CD4-positive, CD25-positive, alpha-beta regulatory T cell (primary cell): ENCODE measurements around the gene FAM13C. TPM values are rescaled to one million over a fixed set of nuclear protein-coding genes. Genes with fewer than 3 reads are reported as not detected.

Experiments
- ATAC-seq, 2 donors: fragments of 150-1000 bp; cut with Tn5 transposase; one replicate each; pipeline ENCODE4 v1.10.0; 2021; ENCODE audit warnings: low read depth in 2 of 2, moderate number of reproducible peaks in 2 of 2, moderate library complexity in 1 of 2
- DNase-seq, 3 donors: peaks; one replicate each; pipeline versions ENCODE4 v3.0.0 to v3.0.0-alpha.2; 2012 to 2022; ENCODE audit warnings: mixed read lengths in 1 of 3
- H3K27ac ChIP-seq: one replicate; pipeline ENCODE4 v1.7.0; 2013; ENCODE audit warnings: mild to moderate bottlenecking, low read length; ENCODE audit not compliant: insufficient read depth, poor library complexity, severe bottlenecking
- H3K27me3 ChIP-seq: one replicate; pipeline ENCODE4 v1.7.0; 2013; ENCODE audit warnings: low read length; ENCODE audit not compliant: control insufficient read depth, insufficient read depth
- H3K36me3 ChIP-seq: one replicate; pipeline ENCODE4 v1.7.0; 2013; ENCODE audit warnings: mild to moderate bottlenecking, low read length, moderate library complexity; ENCODE audit not compliant: control insufficient read depth, insufficient read depth
- H3K4me1 ChIP-seq: 2 replicates; pipeline ENCODE4 v1.7.0; 2013; ENCODE audit warnings: mild to moderate bottlenecking, low read length; ENCODE audit not compliant: insufficient read depth, control insufficient read depth, poor library complexity, severe bottlenecking
- H3K4me3 ChIP-seq: one replicate; pipeline ENCODE4 v1.7.0; 2013; ENCODE audit warnings: low read depth, mild to moderate bottlenecking, low read length, moderate library complexity
- H3K9me3 ChIP-seq, 2 experiments: 1 replicate in 1 of 2; 2 replicates in 1 of 2; pipeline ENCODE4 v1.7.0; 2013; ENCODE audit warnings: low read length in 2 of 2, mild to moderate bottlenecking in 1 of 2, moderate library complexity in 1 of 2; ENCODE audit not compliant: control insufficient read depth in 2 of 2
- H3K27ac Mint-ChIP-seq, 3 donors: one replicate each; pipeline ENCODE4 v1.8.0; 2020 to 2022; ENCODE audit warnings: mild to moderate bottlenecking in 3 of 3, mixed read lengths in 3 of 3, moderate library complexity in 2 of 3
- H3K27me3 Mint-ChIP-seq: one replicate; pipeline ENCODE4 v1.8.0; 2022; ENCODE audit warnings: mild to moderate bottlenecking, mixed read lengths
- H3K36me3 Mint-ChIP-seq: one replicate; pipeline ENCODE4 v1.8.0; 2020; ENCODE audit warnings: mixed read lengths
- H3K4me1 Mint-ChIP-seq, 4 donors: one replicate each; pipeline ENCODE4 v1.8.0; 2020 to 2022; ENCODE audit warnings: mixed read lengths in 4 of 4, mild to moderate bottlenecking in 1 of 4
- H3K4me3 Mint-ChIP-seq, 4 donors: one replicate each; pipeline ENCODE4 v1.8.0; 2020 to 2022; ENCODE audit warnings: mild to moderate bottlenecking in 4 of 4, mixed read lengths in 4 of 4, moderate library complexity in 3 of 4
- H3K9me3 Mint-ChIP-seq, 7 donors: one replicate each; pipeline ENCODE4 v1.8.0; 2020 to 2022; ENCODE audit warnings: mixed read lengths in 7 of 7, mild to moderate bottlenecking in 3 of 7, moderate library complexity in 2 of 7
- polyA plus RNA-seq, 4 donors: library from polyadenylated mRNA; unstranded; fragments of 300-500 nt; fragmentation: Illumina TruSeq; gene quantifications; one replicate each; pipeline ENCODE4 v1.2.3, GENCODE V29; 2021
- total RNA-seq: library from RNA; stranded (reverse); gene quantifications from one replicate; pipeline ENCODE4 v1.2.3, GENCODE V29; 2022

The FAM13C gene
- total and polyA plus RNA-seq, 5 donors from 2014 or later, result not detected

DNA sequence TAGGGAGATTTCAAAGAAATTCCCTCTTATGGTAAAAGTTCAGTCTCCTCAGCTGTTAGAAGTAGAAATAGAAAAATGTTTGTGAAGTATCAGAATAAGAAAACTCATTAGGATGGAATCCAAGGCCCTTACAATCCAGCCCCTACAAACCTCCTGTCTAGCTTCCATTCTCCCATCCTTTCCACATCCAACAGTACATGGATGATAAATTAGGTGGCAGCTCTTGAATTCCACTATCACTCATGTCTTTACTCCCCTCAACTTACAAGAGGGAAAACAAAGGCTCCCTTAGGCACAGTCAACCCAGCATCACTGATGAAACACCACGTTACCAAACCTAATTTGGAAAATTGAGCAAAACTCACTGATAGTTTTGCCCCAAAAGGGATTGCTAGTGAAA lies 23.0 kb downstream of the FAM13C start:
- no peaks in the 10 kb centered on the region for H3K27me3 ChIP-seq
- no peaks in the 10 kb centered on the region for H3K4me1 ChIP-seq
- ATAC-seq (no peak), DNase-seq (no peak)
- H3K27me3 Mint-ChIP-seq, result no peaks in the 10 kb centered on the region
- H3K4me3 Mint-ChIP-seq, result no peak overlapping the region
- no peaks in the 10 kb centered on the region for H3K36me3 Mint-ChIP-seq
- no peaks in the 10 kb centered on the region for H3K9me3 ChIP-seq
- no peak overlapping the region for H3K27ac ChIP-seq
- H3K4me3 ChIP-seq, result no peak overlapping the region
- no peaks in the 10 kb centered on the region for H3K36me3 ChIP-seq
- H3K4me1 Mint-ChIP-seq, result no peaks in the 10 kb centered on the region
- peaks cover 0 to 10% (median 2%) of the 10 kb centered on the region in 7 donors for H3K9me3 Mint-ChIP-seq
- H3K27ac Mint-ChIP-seq, result no peak overlapping the region

DNA sequence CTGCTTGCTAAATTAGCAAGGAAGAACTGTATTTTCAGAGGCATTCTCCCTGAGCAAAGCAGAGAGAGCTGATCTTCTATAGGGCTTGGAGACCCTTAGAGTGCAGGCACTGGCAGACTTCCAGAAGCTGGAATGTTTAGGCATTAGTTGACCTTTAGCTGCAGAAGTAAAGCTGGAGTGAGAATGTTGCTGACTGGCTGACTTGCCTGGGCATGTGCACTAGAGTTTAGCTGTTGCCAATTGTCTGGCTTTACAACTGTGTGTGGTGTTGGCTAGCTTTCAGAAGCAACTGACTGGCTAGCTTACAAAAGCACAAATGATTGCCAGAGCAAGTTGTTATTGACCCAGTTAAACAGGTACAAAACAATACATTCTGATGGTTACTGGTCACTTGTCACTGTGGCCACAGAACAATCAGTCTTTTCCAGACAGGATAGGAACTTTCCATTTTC lies 25.1 kb downstream of the FAM13C start:
- Mint-ChIP-seq H3K36me3 (no peaks in the 10 kb centered on the region), H3K4me3 (no peak overlapping the region), H3K27me3 (no peaks in the 10 kb centered on the region), H3K4me1 (no peaks in the 10 kb centered on the region), H3K27ac (no peak overlapping the region), H3K9me3 (peaks cover 0 to 8% (median 0%) of the 10 kb centered on the region in 7 donors)
- ATAC-seq (no peak), DNase-seq (no peak)
- H3K36me3 ChIP-seq, result no peaks in the 10 kb centered on the region
- no peaks in the 10 kb centered on the region for H3K27me3 ChIP-seq
- no peaks in the 10 kb centered on the region for H3K9me3 ChIP-seq
- H3K4me1 ChIP-seq, result no peaks in the 10 kb centered on the region
- no peak overlapping the region for H3K27ac ChIP-seq
- H3K4me3 ChIP-seq, result no peak overlapping the region

DNA sequence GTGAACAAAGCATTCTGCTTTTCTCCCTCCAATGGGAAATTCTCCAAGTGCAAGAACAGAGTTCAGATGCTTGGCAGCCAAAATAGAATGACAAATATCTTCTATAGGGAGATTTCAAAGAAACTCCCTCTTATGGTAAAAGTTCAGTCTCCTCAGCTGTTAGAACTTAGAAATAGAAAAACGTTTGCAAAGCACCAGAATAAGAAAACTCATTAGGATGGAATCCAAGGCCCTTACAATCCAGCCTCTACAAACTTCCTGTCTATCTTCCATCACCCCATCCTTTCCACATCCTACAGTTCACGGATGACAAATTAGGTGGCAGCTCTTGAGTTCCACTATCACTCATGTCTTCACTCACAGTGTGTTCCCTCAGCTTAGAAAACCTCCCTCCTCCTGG lies 25.7 kb downstream of the FAM13C start:
- no peaks in the 10 kb centered on the region for H3K36me3 Mint-ChIP-seq

DNA sequence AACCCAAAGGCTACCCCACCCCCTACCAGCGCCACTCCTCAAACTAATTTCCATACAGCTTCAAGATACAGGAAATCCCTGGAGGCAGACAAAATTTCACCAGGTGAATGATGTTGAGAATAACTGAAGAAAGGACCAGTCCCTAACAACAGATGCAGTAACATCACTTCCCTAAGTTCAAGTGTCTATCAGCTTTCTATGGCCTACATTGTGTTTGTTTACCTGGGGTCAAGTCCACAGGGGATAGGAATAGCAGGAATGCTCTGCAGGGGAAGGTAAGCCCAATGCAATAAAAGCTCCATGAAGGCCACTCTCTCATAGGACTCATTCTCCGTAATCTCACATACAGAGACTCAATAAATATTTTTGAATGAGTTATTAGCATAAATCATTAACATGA lies 26.9 kb downstream of the FAM13C start:
- no peak overlapping the region for H3K4me3 ChIP-seq
- no peaks in the 10 kb centered on the region for H3K9me3 ChIP-seq
- no peak overlapping the region for H3K27ac Mint-ChIP-seq
- DNase-seq (no peak), ATAC-seq (no peak)
- peaks cover 0 to 8% (median 0%) of the 10 kb centered on the region in 7 donors for H3K9me3 Mint-ChIP-seq
- H3K4me1 Mint-ChIP-seq, result no peaks in the 10 kb centered on the region
- no peaks in the 10 kb centered on the region for H3K4me1 ChIP-seq
- H3K4me3 Mint-ChIP-seq, result no peak overlapping the region
- H3K27me3 Mint-ChIP-seq, result no peaks in the 10 kb centered on the region
- H3K27me3 ChIP-seq, result no peaks in the 10 kb centered on the region
- H3K36me3 Mint-ChIP-seq, result no peaks in the 10 kb centered on the region
- H3K36me3 ChIP-seq, result no peaks in the 10 kb centered on the region
- no peak overlapping the region for H3K27ac ChIP-seq

More for the DNA sequence above, 25.7 kb downstream of the FAM13C start:
- Histone ChIP-seq H3K36me3 (no peaks in the 10 kb centered on the region), H3K9me3 (no peaks in the 10 kb centered on the region), H3K4me1 (no peaks in the 10 kb centered on the region), H3K27ac (no peak overlapping the region), H3K27me3 (no peaks in the 10 kb centered on the region), H3K4me3 (no peak overlapping the region)
- Mint-ChIP-seq H3K27ac (no peak overlapping the region), H3K9me3 (peaks cover 0 to 8% (median 0%) of the 10 kb centered on the region in 7 donors), H3K4me1 (no peaks in the 10 kb centered on the region), H3K27me3 (no peaks in the 10 kb centered on the region), H3K4me3 (no peak overlapping the region)
- no peak for DNase-seq
- no peak for ATAC-seq

DNA sequence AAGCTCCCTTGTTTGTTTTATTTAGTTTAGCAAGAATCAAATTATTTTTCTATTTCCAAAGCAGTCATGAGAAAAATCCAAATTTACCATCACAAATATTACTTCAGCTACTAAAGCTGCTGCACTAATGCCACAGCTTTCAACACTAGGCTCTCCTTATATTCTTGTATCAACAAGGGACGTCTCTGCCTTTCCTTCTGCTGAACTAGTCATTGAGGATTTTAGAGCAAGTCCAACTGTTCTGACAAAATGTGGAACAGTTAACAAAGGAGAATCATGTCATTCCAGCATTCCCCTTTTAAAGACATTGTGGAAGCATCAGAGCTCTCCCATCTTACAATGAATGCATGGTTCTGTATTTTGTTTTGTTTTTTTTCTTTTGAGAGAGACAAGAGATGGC lies 28.6 kb downstream of the FAM13C start:
- Histone ChIP-seq H3K27me3 (no peaks in the 10 kb centered on the region), H3K4me3 (no peak overlapping the region), H3K4me1 (no peaks in the 10 kb centered on the region), H3K27ac (no peak overlapping the region), H3K9me3 (no peaks in the 10 kb centered on the region), H3K36me3 (no peaks in the 10 kb centered on the region)
- Mint-ChIP-seq H3K4me3 (no peak overlapping the region), H3K36me3 (no peaks in the 10 kb centered on the region), H3K27ac (no peak overlapping the region), H3K9me3 (peaks cover 0 to 5% (median 0%) of the 10 kb centered on the region in 7 donors), H3K4me1 (no peaks in the 10 kb centered on the region), H3K27me3 (no peaks in the 10 kb centered on the region)
- DNase-seq (no peak), ATAC-seq (no peak)

DNA sequence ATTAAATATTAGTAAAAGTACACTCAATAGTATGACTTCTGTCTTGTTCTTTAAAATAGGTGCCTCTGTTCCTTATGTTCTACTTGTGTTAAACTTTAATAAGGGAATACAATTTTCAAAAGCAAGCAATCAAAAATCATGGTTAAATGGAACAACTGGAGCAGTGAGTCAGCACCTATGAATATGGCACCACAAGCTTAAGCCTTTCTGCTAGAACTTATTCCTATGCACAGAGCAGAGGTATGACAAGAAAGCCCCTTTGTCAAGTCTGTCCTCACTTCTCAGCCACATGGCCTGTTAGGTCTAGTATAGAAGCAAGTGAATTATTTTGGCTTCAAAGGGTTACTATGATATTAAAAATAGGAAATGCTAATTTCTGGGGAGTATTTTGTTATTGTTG lies 29.8 kb downstream of the FAM13C start:
- no peaks in the 10 kb centered on the region for H3K4me1 ChIP-seq
- H3K9me3 Mint-ChIP-seq, result peaks cover 0 to 1% (median 0%) of the 10 kb centered on the region in 7 donors

DNA sequence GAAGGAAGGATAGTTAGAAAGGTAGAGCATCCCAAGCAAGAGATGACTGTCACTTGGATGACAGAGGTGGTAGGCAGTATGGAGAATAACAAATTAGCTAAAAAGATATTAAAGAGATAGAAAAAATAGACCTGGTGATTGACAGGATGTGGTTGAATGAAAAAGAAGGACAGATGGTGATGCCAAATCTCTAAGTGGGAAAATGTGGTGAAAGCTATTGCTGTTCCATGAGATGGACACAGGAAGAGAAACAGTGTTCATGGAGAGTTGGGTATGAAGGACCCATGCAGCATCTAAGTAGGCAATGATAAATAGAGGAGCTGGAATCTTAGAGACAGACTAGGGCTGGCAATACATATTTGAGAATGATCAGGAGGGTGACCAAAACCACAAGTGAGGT lies 30.7 kb downstream of the FAM13C start:
- H3K27me3 ChIP-seq, result no peaks in the 10 kb centered on the region
- Mint-ChIP-seq H3K9me3 (peaks cover 0 to 1% (median 0%) of the 10 kb centered on the region in 7 donors), H3K27ac (no peak overlapping the region), H3K4me1 (no peaks in the 10 kb centered on the region), H3K27me3 (no peaks in the 10 kb centered on the region), H3K4me3 (no peak overlapping the region), H3K36me3 (no peaks in the 10 kb centered on the region)
- H3K27ac ChIP-seq, result no peak overlapping the region
- DNase-seq (no peak), ATAC-seq (no peak)
- H3K4me1 ChIP-seq, result no peaks in the 10 kb centered on the region
- no peaks in the 10 kb centered on the region for H3K9me3 ChIP-seq
- no peak overlapping the region for H3K4me3 ChIP-seq
- H3K36me3 ChIP-seq, result no peaks in the 10 kb centered on the region

More for the DNA sequence above, 29.8 kb downstream of the FAM13C start:
- H3K36me3 Mint-ChIP-seq, result no peaks in the 10 kb centered on the region
- Histone ChIP-seq H3K4me3 (no peak overlapping the region), H3K27ac (no peak overlapping the region), H3K36me3 (no peaks in the 10 kb centered on the region), H3K9me3 (no peaks in the 10 kb centered on the region), H3K27me3 (no peaks in the 10 kb centered on the region)
- no peak overlapping the region for H3K27ac Mint-ChIP-seq
- no peak for ATAC-seq
- no peaks in the 10 kb centered on the region for H3K4me1 Mint-ChIP-seq
- H3K4me3 Mint-ChIP-seq, result no peak overlapping the region
- no peaks in the 10 kb centered on the region for H3K27me3 Mint-ChIP-seq
- no peak for DNase-seq

DNA sequence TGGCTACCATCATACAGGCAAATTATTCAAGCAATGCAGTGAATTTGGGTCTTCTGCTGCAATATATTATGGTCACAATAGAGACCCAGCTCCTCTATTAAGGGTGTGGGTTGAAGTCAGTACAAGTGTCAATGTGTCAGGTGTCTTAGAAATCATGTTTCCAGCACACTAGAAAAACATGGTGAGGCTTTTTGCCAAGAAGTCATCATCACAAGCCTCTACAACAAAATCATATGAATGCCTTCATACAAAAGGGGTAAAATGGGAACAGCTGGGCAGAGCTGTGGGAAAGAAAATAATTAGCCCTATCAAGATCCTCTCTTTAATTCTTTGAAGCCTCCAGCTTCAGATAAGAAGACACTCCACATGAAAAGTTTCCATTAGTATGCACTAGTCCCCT lies 37.2 kb downstream of the FAM13C start:
- H3K27ac ChIP-seq, result no peak overlapping the region
- no peak for ATAC-seq
- H3K4me3 Mint-ChIP-seq, result no peak overlapping the region
- H3K9me3 ChIP-seq, result no peaks in the 10 kb centered on the region
- no peaks in the 10 kb centered on the region for H3K36me3 Mint-ChIP-seq
- no peaks in the 10 kb centered on the region for H3K27me3 ChIP-seq
- DNase-seq, result no peak
- H3K4me3 ChIP-seq, result no peak overlapping the region
- no peaks in the 10 kb centered on the region for H3K27me3 Mint-ChIP-seq
- H3K27ac Mint-ChIP-seq, result no peak overlapping the region
- H3K36me3 ChIP-seq, result no peaks in the 10 kb centered on the region
- H3K9me3 Mint-ChIP-seq, result peaks cover 0 to 3% (median 1%) of the 10 kb centered on the region in 7 donors
- no peaks in the 10 kb centered on the region for H3K4me1 Mint-ChIP-seq
- H3K4me1 ChIP-seq, result no peaks in the 10 kb centered on the region
